Naive thymus-derived CD8-positive, alpha-beta T cell (primary cell): ENCODE measurements around the gene CACNA1G. TPM values are rescaled to one million over a fixed set of nuclear protein-coding genes. Genes with fewer than 3 reads are reported as not detected.

Source experiments
- ATAC-seq, 2 donors: fragments of 150-1000 bp; cut with Tn5 transposase in 1 of 2; sonication (Bioruptor Pico), chemical (Tn5 transposase) in 1 of 2; 1 replicate in 1 of 2; 2 replicates in 1 of 2; pipeline ENCODE4 v1.10.0; 2021; ENCODE audit warnings: mild to moderate bottlenecking in 2 of 2, moderate library complexity in 2 of 2
- POLR2A ChIA-PET: fragments of 350-600 bp; sonication (Branson Sonifier 250); formaldehyde crosslinking; loops from one replicate; lab custom pipeline; 2021; ENCODE audit warnings: antibody characterized with exemption; lab: Charles Lee
- DNase-seq, 10 donors: peaks; one replicate each; pipeline versions ENCODE4 v3.0.0 to v3.0.0-alpha.2; 2020 to 2022
- H3K27ac Mint-ChIP-seq, 10 donors: one replicate each; pipeline ENCODE4 v1.8.0; 2020 to 2022; ENCODE audit warnings: mild to moderate bottlenecking in 10 of 10, mixed read lengths in 10 of 10, moderate library complexity in 4 of 10, inconsistent platforms in 1 of 10
- H3K27me3 Mint-ChIP-seq, 5 donors: one replicate each; pipeline ENCODE4 v1.8.0; 2021 to 2022; ENCODE audit warnings: mixed read lengths in 5 of 5
- H3K36me3 Mint-ChIP-seq, 3 donors: one replicate each; pipeline ENCODE4 v1.8.0; 2020 to 2022; ENCODE audit warnings: mixed read lengths in 3 of 3, mild to moderate bottlenecking in 2 of 3, inconsistent platforms in 1 of 3
- H3K4me1 Mint-ChIP-seq, 4 donors: one replicate each; pipeline ENCODE4 v1.8.0; 2021 to 2022; ENCODE audit warnings: mixed read lengths in 4 of 4
- H3K4me3 Mint-ChIP-seq, 10 donors: one replicate each; pipeline ENCODE4 v1.8.0; 2020 to 2022; ENCODE audit warnings: mild to moderate bottlenecking in 10 of 10, mixed read lengths in 10 of 10, moderate library complexity in 6 of 10, inconsistent platforms in 1 of 10
- H3K9me3 Mint-ChIP-seq, 9 donors: one replicate each; pipeline ENCODE4 v1.8.0; 2020 to 2022; ENCODE audit warnings: mixed read lengths in 9 of 9, mild to moderate bottlenecking in 3 of 9, inconsistent platforms in 1 of 9, moderate library complexity in 1 of 9
- polyA plus RNA-seq, 3 donors: library from polyadenylated mRNA; unstranded; fragments of 300-500 nt; fragmentation: Illumina TruSeq; gene quantifications; one replicate each; pipeline ENCODE4 v1.2.3, GENCODE V29; 2021
- total RNA-seq, 8 experiments: library from RNA in 2 of 8; stranded (reverse) in 2 of 8; gene quantifications; one replicate each; pipeline ENCODE4 v1.2.3 and lab custom pipeline; 2021 to 2026

The CACNA1G gene
- total and polyA plus RNA-seq, 5 experiments from 2014 or later, result 0.05 TPM; not detected in 4

GRCh38 chr17:50601823-50602375 lies 41.4 kb downstream of the CACNA1G start:
- H3K27ac Mint-ChIP-seq, result no peak overlapping the region
- POLR2A ChIA-PET, result no interaction called here
- no peaks in the 10 kb centered on the region for H3K9me3 Mint-ChIP-seq
- H3K4me1 Mint-ChIP-seq, result peaks cover 0 to 2% (median 0%) of the 10 kb centered on the region in 4 donors
- DNase-seq (no peak), ATAC-seq (no peak)
- H3K4me3 Mint-ChIP-seq, result no peak overlapping the region
- H3K36me3 Mint-ChIP-seq, result no peaks in the 10 kb centered on the region
- peaks cover 7 to 42% (median 20%) of the 10 kb centered on the region in 5 donors for H3K27me3 Mint-ChIP-seq

- Mint-ChIP-seq H3K4me1 (peaks cover 0 to 2% (median 0%) of the 10 kb centered on the region in 4 donors), H3K36me3 (no peaks in the 10 kb centered on the region), H3K27me3 (peaks cover 7 to 42% (median 20%) of the 10 kb centered on the region in 5 donors), H3K9me3 (no peaks in the 10 kb centered on the region), H3K4me3 (no peak overlapping the region), H3K27ac (peak overlapping the region in 1 of 10 donors; percentile 43)
- POLR2A ChIA-PET, result no interaction called here
- ATAC-seq (no peak), DNase-seq (no peak)
Measured at GRCh38 chr17:50602836-50603235, 42.3 kb downstream of the CACNA1G start.

GRCh38 chr17:50603340-50603739 lies 42.8 kb downstream of the CACNA1G start:
- H3K9me3 Mint-ChIP-seq, result no peaks in the 10 kb centered on the region
- H3K27ac Mint-ChIP-seq, result no peak overlapping the region
- H3K36me3 Mint-ChIP-seq, result no peaks in the 10 kb centered on the region
- no peak overlapping the region for H3K4me3 Mint-ChIP-seq
- peaks cover 7 to 42% (median 20%) of the 10 kb centered on the region in 5 donors for H3K27me3 Mint-ChIP-seq
- peaks cover 0 to 2% (median 0%) of the 10 kb centered on the region in 4 donors for H3K4me1 Mint-ChIP-seq
- DNase-seq (no peak), ATAC-seq (peak; percentile 47 to 54)
- POLR2A ChIA-PET, result no interaction called here

DNA sequence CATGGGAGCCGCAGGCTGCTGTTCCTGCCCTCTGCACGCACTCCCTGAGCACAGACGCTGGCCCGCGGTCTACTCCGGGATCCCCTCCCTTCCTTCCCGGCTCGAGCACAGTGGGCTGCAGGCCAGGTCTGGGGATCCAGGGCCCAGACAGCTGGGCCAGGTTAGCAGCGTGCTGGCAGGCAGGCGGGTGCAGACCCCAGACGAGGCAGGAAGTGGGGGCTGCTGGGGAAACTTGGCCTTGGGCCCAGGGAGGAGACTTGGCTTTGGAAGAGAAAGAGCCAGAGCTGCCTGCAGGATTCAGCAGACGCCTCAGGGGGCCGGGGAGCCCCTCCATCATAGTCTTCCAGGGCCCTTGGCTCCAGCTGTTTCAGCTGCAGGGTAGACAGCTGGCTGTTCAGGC lies 44.0 kb downstream of the CACNA1G start:
- Mint-ChIP-seq H3K9me3 (no peaks in the 10 kb centered on the region), H3K27me3 (peaks cover 7 to 52% (median 20%) of the 10 kb centered on the region in 5 donors), H3K27ac (no peak overlapping the region), H3K4me3 (no peak overlapping the region), H3K4me1 (peaks cover 0 to 2% (median 0%) of the 10 kb centered on the region in 4 donors), H3K36me3 (no peaks in the 10 kb centered on the region)
- DNase-seq (no peak), ATAC-seq (no peak)
- POLR2A ChIA-PET, result no interaction called here

- DNase-seq (no peak), ATAC-seq (no peak)
- Mint-ChIP-seq H3K9me3 (no peaks in the 10 kb centered on the region), H3K36me3 (no peaks in the 10 kb centered on the region), H3K4me3 (no peak overlapping the region), H3K27ac (peak overlapping the region in 2 of 10 donors; percentile 16 to 37), H3K27me3 (peaks cover 7 to 61% (median 25%) of the 10 kb centered on the region in 5 donors), H3K4me1 (peaks cover 0 to 2% (median under 1%) of the 10 kb centered on the region in 4 donors)
- POLR2A ChIA-PET, result no interaction called here
Measured at GRCh38 chr17:50605429-50605828, 44.9 kb downstream of the CACNA1G start.

GRCh38 chr17:50607522-50608175 lies 47.1 kb downstream of the CACNA1G start:
- no peak for DNase-seq
- no peak overlapping the region for H3K27ac Mint-ChIP-seq
- H3K9me3 Mint-ChIP-seq, result no peaks in the 10 kb centered on the region
- POLR2A ChIA-PET, result no interaction called here
- peaks cover 7 to 52% (median 20%) of the 10 kb centered on the region in 5 donors for H3K27me3 Mint-ChIP-seq
- H3K4me3 Mint-ChIP-seq, result no peak overlapping the region
- H3K4me1 Mint-ChIP-seq, result peaks cover 0 to 2% (median under 1%) of the 10 kb centered on the region in 4 donors
- no peak for ATAC-seq
- no peaks in the 10 kb centered on the region for H3K36me3 Mint-ChIP-seq

DNA sequence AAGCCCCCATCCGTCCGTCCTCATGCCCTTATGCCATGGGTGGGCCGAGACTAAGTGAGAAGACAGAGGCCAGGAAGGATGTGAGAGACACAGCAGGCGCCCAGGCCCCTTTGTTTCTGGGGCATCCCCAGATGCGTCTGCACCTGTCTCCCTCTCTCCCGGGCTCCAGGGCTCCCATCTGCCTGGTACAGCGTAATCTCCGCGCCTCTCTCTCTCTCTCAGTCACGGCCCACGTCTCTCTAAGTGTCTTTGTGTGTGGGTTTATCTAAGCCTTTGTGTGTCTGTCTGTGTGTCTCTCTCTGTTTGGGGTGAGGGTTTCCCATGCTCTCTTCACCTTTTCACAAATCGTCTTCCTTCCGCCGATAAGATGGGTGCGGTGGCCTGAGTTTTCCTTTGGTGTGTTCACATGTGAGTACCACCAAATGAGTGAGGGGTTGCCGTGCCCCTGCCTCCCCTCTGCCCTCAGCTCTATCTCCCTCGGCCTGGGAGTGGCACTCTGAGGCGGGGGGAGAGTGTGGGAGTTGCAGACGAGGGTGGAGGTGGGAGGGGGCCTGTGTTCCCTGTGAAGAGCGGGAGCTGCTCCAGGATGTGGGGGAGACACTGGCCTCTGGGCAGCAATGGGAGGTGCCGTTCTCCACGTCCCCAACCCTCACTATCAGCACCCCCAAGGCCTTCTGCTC lies 48.3 kb downstream of the CACNA1G start:
- no peak overlapping the region for H3K4me3 Mint-ChIP-seq
- POLR2A ChIA-PET, result no interaction called here

DNA sequence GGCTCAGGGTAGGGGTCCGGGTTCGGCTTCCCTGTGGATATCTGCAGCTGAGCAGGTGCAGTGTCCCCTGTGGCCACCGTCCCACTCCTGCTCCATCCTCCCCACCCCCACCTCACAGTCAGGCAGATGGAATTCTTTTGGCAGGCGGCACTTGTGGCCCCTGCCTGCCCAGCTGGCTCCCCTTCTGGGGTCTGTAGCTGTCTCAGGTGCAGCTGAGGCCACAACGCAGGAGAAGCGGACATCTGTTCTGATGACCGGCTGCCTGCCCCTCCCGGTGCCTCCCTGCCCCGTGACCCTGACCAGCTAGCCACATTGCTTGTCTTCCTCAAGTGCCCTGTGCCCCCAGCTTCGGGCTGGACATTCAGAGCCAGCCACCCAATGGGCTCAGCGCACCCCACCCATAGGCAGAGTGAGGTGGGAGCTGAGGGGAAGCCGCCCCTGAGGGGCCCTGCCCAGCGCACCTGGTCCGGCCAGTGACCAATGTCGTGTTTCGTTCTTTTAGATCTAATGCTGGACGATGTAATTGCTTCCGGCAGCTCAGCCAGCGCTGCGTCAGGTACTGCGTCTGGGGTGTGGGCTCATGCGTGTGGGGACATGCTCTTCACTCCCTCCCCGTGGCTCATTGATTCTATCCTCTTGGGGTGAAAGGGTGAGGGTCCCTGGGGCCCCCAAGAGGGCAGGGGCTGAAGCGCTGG lies 49.0 kb downstream of the CACNA1G start:
- peaks cover 5 to 12% (median 7%) of the 10 kb centered on the region in 4 donors for H3K4me1 Mint-ChIP-seq
- POLR2A ChIA-PET, result no interaction called here
- no peaks in the 10 kb centered on the region for H3K36me3 Mint-ChIP-seq
- H3K27me3 Mint-ChIP-seq, result peaks cover 5 to 40% (median 20%) of the 10 kb centered on the region in 5 donors
- no peak for ATAC-seq
- H3K27ac Mint-ChIP-seq, result no peak overlapping the region
- no peak overlapping the region for H3K4me3 Mint-ChIP-seq
- DNase-seq, result no peak
- no peaks in the 10 kb centered on the region for H3K9me3 Mint-ChIP-seq

More for the DNA sequence above, 48.3 kb downstream of the CACNA1G start:
- Mint-ChIP-seq H3K27ac (no peak overlapping the region), H3K9me3 (no peaks in the 10 kb centered on the region), H3K27me3 (peaks cover 5 to 44% (median 17%) of the 10 kb centered on the region in 5 donors), H3K4me1 (peaks cover under 1 to 5% (median 2%) of the 10 kb centered on the region in 4 donors), H3K36me3 (no peaks in the 10 kb centered on the region)
- DNase-seq, result no peak
- no peak for ATAC-seq

DNA sequence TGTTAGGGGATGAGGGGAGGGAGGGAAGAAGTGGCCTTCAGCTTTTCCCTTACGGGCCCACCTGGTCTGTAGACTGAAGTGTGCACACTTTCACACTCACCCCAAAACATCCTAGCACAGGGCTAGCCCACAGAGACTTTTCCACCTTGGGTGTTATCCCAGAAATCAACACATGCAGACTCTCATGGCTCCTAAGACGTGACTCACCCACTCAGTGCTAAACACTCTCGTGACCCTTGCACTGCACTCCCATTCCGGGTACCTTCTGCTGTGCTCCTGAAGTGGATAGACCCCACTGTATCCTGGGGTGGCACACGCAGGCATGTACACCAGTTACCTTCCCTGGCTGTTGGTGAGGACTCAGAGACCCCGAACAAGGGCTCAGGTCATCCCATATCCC lies 51.1 kb downstream of the CACNA1G start:
- DNase-seq, result no peak
- ATAC-seq, result no peak
- H3K27me3 Mint-ChIP-seq, result peaks cover 0 to 32% (median 11%) of the 10 kb centered on the region in 5 donors
- peaks cover 6 to 12% (median 7%) of the 10 kb centered on the region in 4 donors for H3K4me1 Mint-ChIP-seq
- H3K36me3 Mint-ChIP-seq, result no peaks in the 10 kb centered on the region
- H3K4me3 Mint-ChIP-seq, result no peak overlapping the region
- no peaks in the 10 kb centered on the region for H3K9me3 Mint-ChIP-seq
- H3K27ac Mint-ChIP-seq, result no peak overlapping the region
- POLR2A ChIA-PET, result no interaction called here

DNA sequence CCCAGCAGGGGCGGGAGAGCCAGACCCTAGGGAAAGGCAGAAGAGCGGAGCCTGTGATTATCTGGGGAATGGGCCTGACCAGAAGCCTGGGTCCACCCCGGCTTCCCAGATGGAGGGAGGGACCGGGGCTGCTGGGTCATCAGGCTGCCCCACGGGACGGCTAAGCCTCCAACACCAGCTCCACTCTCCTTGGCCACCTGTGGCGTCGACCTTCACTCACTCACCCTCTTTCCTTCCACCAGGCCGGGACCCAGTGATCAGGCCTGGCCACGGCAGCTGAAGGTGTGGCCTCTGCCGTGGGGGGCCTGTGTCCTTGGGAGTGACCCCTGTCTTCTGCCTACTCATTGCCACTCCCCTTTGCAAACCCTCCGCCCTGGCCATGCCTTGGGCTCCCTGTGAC lies 51.8 kb downstream of the CACNA1G start:
- Mint-ChIP-seq H3K4me3 (no peak overlapping the region), H3K27me3 (peaks cover 0 to 32% (median 7%) of the 10 kb centered on the region in 5 donors), H3K9me3 (no peaks in the 10 kb centered on the region), H3K36me3 (no peaks in the 10 kb centered on the region), H3K4me1 (peaks cover 6 to 12% (median 7%) of the 10 kb centered on the region in 4 donors), H3K27ac (no peak overlapping the region)
- ATAC-seq (no peak), DNase-seq (no peak)
- POLR2A ChIA-PET, result no interaction called here

- no peaks in the 10 kb centered on the region for H3K36me3 Mint-ChIP-seq
- peaks cover 0 to 32% (median 8%) of the 10 kb centered on the region in 5 donors for H3K27me3 Mint-ChIP-seq
- no peaks in the 10 kb centered on the region for H3K9me3 Mint-ChIP-seq
- peak overlapping the region in 1 of 10 donors; percentile 44 for H3K27ac Mint-ChIP-seq
- POLR2A ChIA-PET, result no interaction called here
- ATAC-seq (no peak), DNase-seq (no peak)
- no peak overlapping the region for H3K4me3 Mint-ChIP-seq
- H3K4me1 Mint-ChIP-seq, result peaks cover 6 to 12% (median 7%) of the 10 kb centered on the region in 4 donors
Measured at GRCh38 chr17:50613007-50613992, 52.8 kb downstream of the CACNA1G start.
